ENCODE data around the gene IRX4.

DNA sequence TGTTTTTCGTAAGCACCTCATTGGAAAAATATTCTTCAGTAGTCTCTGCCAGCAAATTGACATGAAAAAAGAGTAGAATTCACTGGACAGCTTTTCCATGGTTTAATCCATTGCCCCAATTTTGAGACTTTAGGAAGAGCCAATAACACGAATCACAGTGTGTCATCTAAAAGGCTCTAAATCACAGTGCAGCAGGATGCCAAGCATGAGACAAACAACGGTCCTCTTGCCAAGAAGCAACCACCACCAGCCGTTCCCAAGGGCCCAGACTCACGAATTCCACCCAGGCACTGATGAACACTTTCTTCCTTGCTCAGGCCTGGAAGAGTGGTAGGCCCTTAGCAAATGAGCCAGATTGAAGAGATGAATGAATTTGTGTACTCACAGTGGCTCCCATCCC lies 18.3 kb upstream of the IRX4 start:
- TF ChIP-seq ARNTL (CRISPR knock-in tag; IDR thresholded peaks at IDR 0.05; ENCODE audit: borderline replicate concordance, low read depth) (no peak), ZC3H10 (CRISPR knock-in tag; IDR thresholded peaks at IDR 0.05) (no peak), RARB (CRISPR knock-in tag; IDR thresholded peaks at IDR 0.05) (no peak), ISL1 (CRISPR knock-in tag; IDR thresholded peaks at IDR 0.05) (no peak)
- TF ChIP-seq, protein P1, sequence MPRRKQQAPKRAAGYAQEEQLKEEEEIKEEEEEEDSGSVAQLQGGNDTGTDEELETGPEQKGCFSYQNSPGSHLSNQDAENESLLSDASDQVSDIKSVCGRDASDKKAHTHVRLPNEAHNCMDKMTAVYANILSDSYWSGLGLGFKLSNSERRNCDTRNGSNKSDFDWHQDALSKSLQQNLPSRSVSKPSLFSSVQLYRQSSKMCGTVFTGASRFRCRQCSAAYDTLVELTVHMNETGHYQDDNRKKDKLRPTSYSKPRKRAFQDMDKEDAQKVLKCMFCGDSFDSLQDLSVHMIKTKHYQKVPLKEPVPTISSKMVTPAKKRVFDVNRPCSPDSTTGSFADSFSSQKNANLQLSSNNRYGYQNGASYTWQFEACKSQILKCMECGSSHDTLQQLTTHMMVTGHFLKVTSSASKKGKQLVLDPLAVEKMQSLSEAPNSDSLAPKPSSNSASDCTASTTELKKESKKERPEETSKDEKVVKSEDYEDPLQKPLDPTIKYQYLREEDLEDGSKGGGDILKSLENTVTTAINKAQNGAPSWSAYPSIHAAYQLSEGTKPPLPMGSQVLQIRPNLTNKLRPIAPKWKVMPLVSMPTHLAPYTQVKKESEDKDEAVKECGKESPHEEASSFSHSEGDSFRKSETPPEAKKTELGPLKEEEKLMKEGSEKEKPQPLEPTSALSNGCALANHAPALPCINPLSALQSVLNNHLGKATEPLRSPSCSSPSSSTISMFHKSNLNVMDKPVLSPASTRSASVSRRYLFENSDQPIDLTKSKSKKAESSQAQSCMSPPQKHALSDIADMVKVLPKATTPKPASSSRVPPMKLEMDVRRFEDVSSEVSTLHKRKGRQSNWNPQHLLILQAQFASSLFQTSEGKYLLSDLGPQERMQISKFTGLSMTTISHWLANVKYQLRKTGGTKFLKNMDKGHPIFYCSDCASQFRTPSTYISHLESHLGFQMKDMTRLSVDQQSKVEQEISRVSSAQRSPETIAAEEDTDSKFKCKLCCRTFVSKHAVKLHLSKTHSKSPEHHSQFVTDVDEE (CRISPR knock-in tag; IDR thresholded peaks at IDR 0.05) = no peak
- TF ChIP-seq, protein P2, sequence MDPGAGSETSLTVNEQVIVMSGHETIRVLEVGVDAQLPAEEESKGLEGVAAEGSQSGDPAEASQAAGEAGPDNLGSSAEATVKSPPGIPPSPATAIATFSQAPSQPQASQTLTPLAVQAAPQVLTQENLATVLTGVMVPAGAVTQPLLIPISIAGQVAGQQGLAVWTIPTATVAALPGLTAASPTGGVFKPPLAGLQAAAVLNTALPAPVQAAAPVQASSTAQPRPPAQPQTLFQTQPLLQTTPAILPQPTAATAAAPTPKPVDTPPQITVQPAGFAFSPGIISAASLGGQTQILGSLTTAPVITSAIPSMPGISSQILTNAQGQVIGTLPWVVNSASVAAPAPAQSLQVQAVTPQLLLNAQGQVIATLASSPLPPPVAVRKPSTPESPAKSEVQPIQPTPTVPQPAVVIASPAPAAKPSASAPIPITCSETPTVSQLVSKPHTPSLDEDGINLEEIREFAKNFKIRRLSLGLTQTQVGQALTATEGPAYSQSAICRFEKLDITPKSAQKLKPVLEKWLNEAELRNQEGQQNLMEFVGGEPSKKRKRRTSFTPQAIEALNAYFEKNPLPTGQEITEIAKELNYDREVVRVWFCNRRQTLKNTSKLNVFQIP (CRISPR knock-in tag; IDR thresholded peaks at IDR 0.05; ENCODE audit: borderline replicate concordance, low read depth) = no peak
- TF ChIP-seq, protein P3, sequence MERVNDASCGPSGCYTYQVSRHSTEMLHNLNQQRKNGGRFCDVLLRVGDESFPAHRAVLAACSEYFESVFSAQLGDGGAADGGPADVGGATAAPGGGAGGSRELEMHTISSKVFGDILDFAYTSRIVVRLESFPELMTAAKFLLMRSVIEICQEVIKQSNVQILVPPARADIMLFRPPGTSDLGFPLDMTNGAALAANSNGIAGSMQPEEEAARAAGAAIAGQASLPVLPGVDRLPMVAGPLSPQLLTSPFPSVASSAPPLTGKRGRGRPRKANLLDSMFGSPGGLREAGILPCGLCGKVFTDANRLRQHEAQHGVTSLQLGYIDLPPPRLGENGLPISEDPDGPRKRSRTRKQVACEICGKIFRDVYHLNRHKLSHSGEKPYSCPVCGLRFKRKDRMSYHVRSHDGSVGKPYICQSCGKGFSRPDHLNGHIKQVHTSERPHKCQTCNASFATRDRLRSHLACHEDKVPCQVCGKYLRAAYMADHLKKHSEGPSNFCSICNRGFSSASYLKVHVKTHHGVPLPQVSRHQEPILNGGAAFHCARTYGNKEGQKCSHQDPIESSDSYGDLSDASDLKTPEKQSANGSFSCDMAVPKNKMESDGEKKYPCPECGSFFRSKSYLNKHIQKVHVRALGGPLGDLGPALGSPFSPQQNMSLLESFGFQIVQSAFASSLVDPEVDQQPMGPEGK (CRISPR knock-in tag; IDR thresholded peaks at IDR 0.05; ENCODE audit: borderline replicate concordance) = no peak
